CD14-positive monocyte (primary cell): ENCODE data around the gene PEX5L. TPM values are rescaled to one million over a fixed set of nuclear protein-coding genes. Genes with fewer than 3 reads are reported as not detected.

ENCODE experiments used
- DNase-seq, 3 donors: peaks; one replicate each; pipeline ENCODE4 v3.0.0-alpha.2; 2011 to 2022
- H2AFZ ChIP-seq: 2 replicates; pipeline ENCODE4 v1.6.0; 2012; ENCODE audit warnings: mild to moderate bottlenecking, low read depth, low read length, inconsistent platforms; ENCODE audit not compliant: insufficient read depth, poor library complexity, severe bottlenecking
- H3K27ac ChIP-seq, 2 donors: 1 replicate in 1 of 2; 2 replicates in 1 of 2; pipeline ENCODE4 v1.5.1; 2012 to 2013; ENCODE audit warnings: low read length in 2 of 2, control low read depth in 1 of 2, inconsistent platforms in 1 of 2, low read depth in 1 of 2, mild to moderate bottlenecking in 1 of 2
- H3K27me3 ChIP-seq, 2 donors: one replicate each; pipeline versions ENCODE4 v1.6.0 to v1.6.1; 2011 to 2013; ENCODE audit warnings: low read length in 2 of 2; ENCODE audit not compliant: control insufficient read depth in 2 of 2, insufficient read depth in 2 of 2
- H3K36me3 ChIP-seq, 2 donors: replicated peaks in 1 of 2; 1 replicate in 1 of 2; 2 replicates in 1 of 2; pipeline versions ENCODE4 v1.5.1 to v1.6.1; 2012 to 2013; ENCODE audit warnings: low read length in 2 of 2, control low read depth in 1 of 2, inconsistent platforms in 1 of 2, mild to moderate bottlenecking in 1 of 2; ENCODE audit not compliant: insufficient read depth in 2 of 2, control insufficient read depth in 1 of 2
- H3K4me1 ChIP-seq, 2 donors: 1 replicate in 1 of 2; 2 replicates in 1 of 2; pipeline versions ENCODE4 v1.5.1 to v1.6.1; 2012 to 2013; ENCODE audit warnings: low read length in 2 of 2, control low read depth in 1 of 2, inconsistent platforms in 1 of 2, mild to moderate bottlenecking in 1 of 2, moderate library complexity in 1 of 2; ENCODE audit not compliant: insufficient read depth in 2 of 2, control insufficient read depth in 1 of 2
- H3K4me2 ChIP-seq: replicated peaks from 2 replicates; pipeline ENCODE3; 2012; ENCODE audit warnings: low read length, moderate library complexity, mild to moderate bottlenecking; ENCODE audit not compliant: poor library complexity, severe bottlenecking; ENCODE audit errors: extremely low read depth
- H3K4me3 ChIP-seq, 3 experiments: fragments of 200-600 bp in 1 of 3; sonication (generic) in 1 of 3; replicated peaks in 1 of 3; 1 replicate in 2 of 3; 2 replicates in 1 of 3; pipeline ENCODE4 v1.5.1; 2011 to 2013; ENCODE audit warnings: low read length in 3 of 3, mild to moderate bottlenecking in 3 of 3, control low read depth in 2 of 3, low read depth in 2 of 3, inconsistent platforms in 1 of 3, moderate library complexity in 1 of 3
- H3K79me2 ChIP-seq: 2 replicates; pipeline ENCODE4 v1.6.0; 2012; ENCODE audit warnings: mild to moderate bottlenecking, control low read depth, inconsistent platforms, low read length, moderate library complexity; ENCODE audit not compliant: insufficient read depth
- H3K9ac ChIP-seq: 2 replicates; pipeline ENCODE4 v1.6.0; 2017; ENCODE audit warnings: low read length, mild to moderate bottlenecking; ENCODE audit not compliant: insufficient read depth, poor library complexity, severe bottlenecking
- H3K9me3 ChIP-seq, 2 donors: replicated peaks in 1 of 2; 1 replicate in 1 of 2; 2 replicates in 1 of 2; pipeline versions ENCODE4 v1.5.1 to v1.6.1; 2012 to 2013; ENCODE audit warnings: low read length in 2 of 2, control low read depth in 1 of 2; ENCODE audit not compliant: control insufficient read depth in 1 of 2, insufficient read depth in 1 of 2
- H4K20me1 ChIP-seq: 2 replicates; pipeline ENCODE4 v1.6.0; 2012; ENCODE audit warnings: mild to moderate bottlenecking, low read length, control low read depth, moderate library complexity; ENCODE audit not compliant: insufficient read depth
- H3K27ac Mint-ChIP-seq, 7 donors: one replicate each; pipeline ENCODE4 v1.8.0; 2020; ENCODE audit warnings: mild to moderate bottlenecking in 7 of 7, mixed read lengths in 7 of 7, moderate library complexity in 6 of 7, inconsistent platforms in 2 of 7
- H3K27me3 Mint-ChIP-seq, 3 donors: one replicate each; pipeline ENCODE4 v1.8.0; 2021 to 2022; ENCODE audit warnings: low read depth in 3 of 3, mild to moderate bottlenecking in 3 of 3, mixed read lengths in 3 of 3, moderate library complexity in 3 of 3, inconsistent platforms in 1 of 3
- H3K36me3 Mint-ChIP-seq, 2 donors: one replicate each; pipeline ENCODE4 v1.8.0; 2020; ENCODE audit warnings: mixed read lengths in 2 of 2, inconsistent platforms in 1 of 2, mild to moderate bottlenecking in 1 of 2
- H3K4me1 Mint-ChIP-seq: one replicate; pipeline ENCODE4 v1.8.0; 2020; ENCODE audit warnings: mild to moderate bottlenecking, mixed read lengths
- H3K4me3 Mint-ChIP-seq, 2 donors: one replicate each; pipeline ENCODE4 v1.8.0; 2020; ENCODE audit warnings: mild to moderate bottlenecking in 2 of 2, mixed read lengths in 2 of 2, moderate library complexity in 1 of 2
- H3K9me3 Mint-ChIP-seq, 7 donors: one replicate each; pipeline ENCODE4 v1.8.0; 2020 to 2022; ENCODE audit warnings: mixed read lengths in 7 of 7, mild to moderate bottlenecking in 6 of 7, moderate library complexity in 6 of 7, inconsistent platforms in 2 of 7
- WGBS: methylation state at CpG from one replicate; pipeline ENCODE4 v1.1.5; 2013; ENCODE audit warnings: missing lambda C conversion rate; ENCODE audit not compliant: insufficient coverage; 5-methylcytosine and 5-hydroxymethylcytosine counted together
- intact Hi-C, 2 donors: fragments of 100-400 bp; cut with micrococcal nuclease; formaldehyde crosslinking; loops; one replicate each; pipeline versions ENCODE4 v1.15.0 to v1.15.1; 2023
- polyA plus RNA-seq, 3 donors: library from polyadenylated mRNA; depleted of rRNA in 1 of 3; unstranded in 2 of 3; stranded (reverse) in 1 of 3; fragments of 300-500 nt in 2 of 3; fragments of >200 nt in 1 of 3; fragmentation: Illumina TruSeq in 2 of 3; gene quantifications; 1 replicate in 2 of 3; 2 replicates in 1 of 3; pipeline ENCODE4 v1.2.3, GENCODE V29; 2012 to 2021
- TF ChIP-seq, protein P1 (sequence below): fragments of 200-600 bp; IDR thresholded peaks from one replicate; pipeline ENCODE4 v1.8.0; 2022; ENCODE audit warnings: antibody characterized with exemption, mild to moderate bottlenecking

Gene PEX5L
- polyA plus RNA-seq, 3 donors: not detected

GRCh38 chr3:180078592-180078991 is 41.9 kb upstream of the PEX5L start:
- Histone ChIP-seq H3K4me1 (no peaks in the 10 kb centered on the region), H4K20me1 (no peaks in the 10 kb centered on the region), H3K27ac (no peak overlapping the region), H3K79me2 (no peaks in the 10 kb centered on the region), H3K27me3 (no peaks in the 10 kb centered on the region), H3K4me3 (no peak overlapping the region), H3K36me3 (no peaks in the 10 kb centered on the region), H2AFZ (no peak overlapping the region), H3K9ac (no peak overlapping the region), H3K4me2 (no peak overlapping the region), H3K9me3 (peaks cover 0 to 4% of the 10 kb centered on the region in 2 donors)
- H3K4me1 Mint-ChIP-seq: no peaks in the 10 kb centered on the region
- no peaks in the 10 kb centered on the region for H3K36me3 Mint-ChIP-seq
- DNase-seq: no peak
- 29% methylated on average over 1 of the region's 2 CpGs for WGBS
- intact Hi-C loops: no loop called here
- TF ChIP-seq, protein P1, sequence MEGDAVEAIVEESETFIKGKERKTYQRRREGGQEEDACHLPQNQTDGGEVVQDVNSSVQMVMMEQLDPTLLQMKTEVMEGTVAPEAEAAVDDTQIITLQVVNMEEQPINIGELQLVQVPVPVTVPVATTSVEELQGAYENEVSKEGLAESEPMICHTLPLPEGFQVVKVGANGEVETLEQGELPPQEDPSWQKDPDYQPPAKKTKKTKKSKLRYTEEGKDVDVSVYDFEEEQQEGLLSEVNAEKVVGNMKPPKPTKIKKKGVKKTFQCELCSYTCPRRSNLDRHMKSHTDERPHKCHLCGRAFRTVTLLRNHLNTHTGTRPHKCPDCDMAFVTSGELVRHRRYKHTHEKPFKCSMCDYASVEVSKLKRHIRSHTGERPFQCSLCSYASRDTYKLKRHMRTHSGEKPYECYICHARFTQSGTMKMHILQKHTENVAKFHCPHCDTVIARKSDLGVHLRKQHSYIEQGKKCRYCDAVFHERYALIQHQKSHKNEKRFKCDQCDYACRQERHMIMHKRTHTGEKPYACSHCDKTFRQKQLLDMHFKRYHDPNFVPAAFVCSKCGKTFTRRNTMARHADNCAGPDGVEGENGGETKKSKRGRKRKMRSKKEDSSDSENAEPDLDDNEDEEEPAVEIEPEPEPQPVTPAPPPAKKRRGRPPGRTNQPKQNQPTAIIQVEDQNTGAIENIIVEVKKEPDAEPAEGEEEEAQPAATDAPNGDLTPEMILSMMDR: no peak
- H3K4me3 Mint-ChIP-seq: no peak overlapping the region
- peaks cover 0 to 5% (median 4%) of the 10 kb centered on the region in 7 donors for H3K9me3 Mint-ChIP-seq
- peaks cover 0 to 2% (median 1%) of the 10 kb centered on the region in 3 donors for H3K27me3 Mint-ChIP-seq
- peak overlapping the region in 1 of 7 donors; percentile 13 for H3K27ac Mint-ChIP-seq

GRCh38 chr3:180073561-180073960 is 36.8 kb upstream of the PEX5L start:
- Histone ChIP-seq H3K36me3 (no peaks in the 10 kb centered on the region), H3K27me3 (no peaks in the 10 kb centered on the region), H3K9me3 (peaks cover 0 to 4% of the 10 kb centered on the region in 2 donors), H2AFZ (no peak overlapping the region), H3K9ac (no peak overlapping the region), H3K4me1 (no peaks in the 10 kb centered on the region), H3K79me2 (no peaks in the 10 kb centered on the region), H3K4me2 (no peak overlapping the region), H3K27ac (no peak overlapping the region), H3K4me3 (no peak overlapping the region), H4K20me1 (no peaks in the 10 kb centered on the region)
- Mint-ChIP-seq H3K4me3 (no peak overlapping the region), H3K36me3 (no peaks in the 10 kb centered on the region), H3K27me3 (peaks cover 0 to 2% (median 0%) of the 10 kb centered on the region in 3 donors), H3K27ac (no peak overlapping the region), H3K4me1 (no peaks in the 10 kb centered on the region), H3K9me3 (peaks cover 0 to 5% (median 4%) of the 10 kb centered on the region in 7 donors)
- TF ChIP-seq, protein P1: no peak
- DNase-seq: no peak
- intact Hi-C loops: no loop called here
